NCI-H82 treated with DMSO at 0.1 percent for 48 hours (cell line): Measurements from ENCODE around the gene MFSD12.

Experiments used
- DNase-seq: peaks from one replicate; lab custom pipeline; 2025; ENCODE audit not compliant: unreplicated experiment; lab: John Stamatoyannopoulos, UW

The MFSD12 gene

DNA sequence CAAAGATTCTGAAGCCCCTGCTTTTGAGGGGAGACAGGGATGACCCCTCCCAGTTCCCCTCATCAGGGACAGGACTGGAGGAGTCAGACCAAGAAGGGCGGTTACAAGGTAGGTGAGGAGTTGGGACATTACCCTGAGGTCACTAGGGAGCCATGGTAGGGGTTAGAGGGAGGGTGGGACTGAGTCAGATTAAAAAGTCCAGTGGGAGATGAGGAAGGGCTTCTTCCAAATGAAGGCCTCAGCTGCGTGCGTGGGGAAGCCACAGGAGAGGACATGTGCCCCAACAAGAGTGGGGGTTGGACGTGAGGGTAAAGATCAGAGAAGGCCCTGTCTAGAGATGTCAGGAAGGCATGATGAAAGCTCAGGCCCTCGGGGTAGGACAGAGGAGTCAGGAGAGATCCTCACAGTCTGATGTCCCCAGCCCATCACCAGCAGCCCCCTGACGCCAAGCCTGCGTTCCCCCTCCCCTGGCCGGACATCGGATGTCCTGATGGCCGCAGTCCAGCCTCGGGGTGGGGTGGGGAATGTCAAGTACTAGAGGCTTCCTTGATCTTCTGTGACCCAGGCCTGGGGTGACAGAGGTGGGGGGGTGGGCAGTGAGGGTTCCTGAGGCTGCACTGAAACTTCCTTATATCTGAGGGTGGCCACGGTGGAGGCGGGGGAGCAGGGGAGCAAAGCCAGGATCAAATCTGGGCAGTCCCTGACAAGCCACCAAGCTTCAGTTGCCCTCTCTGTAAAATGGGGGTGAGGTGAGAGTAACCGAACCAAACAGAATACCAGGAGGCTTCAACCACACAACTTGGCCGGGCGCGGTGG, 6.5 kb upstream of the MFSD12 start:
- no peak for DNase-seq

DNA sequence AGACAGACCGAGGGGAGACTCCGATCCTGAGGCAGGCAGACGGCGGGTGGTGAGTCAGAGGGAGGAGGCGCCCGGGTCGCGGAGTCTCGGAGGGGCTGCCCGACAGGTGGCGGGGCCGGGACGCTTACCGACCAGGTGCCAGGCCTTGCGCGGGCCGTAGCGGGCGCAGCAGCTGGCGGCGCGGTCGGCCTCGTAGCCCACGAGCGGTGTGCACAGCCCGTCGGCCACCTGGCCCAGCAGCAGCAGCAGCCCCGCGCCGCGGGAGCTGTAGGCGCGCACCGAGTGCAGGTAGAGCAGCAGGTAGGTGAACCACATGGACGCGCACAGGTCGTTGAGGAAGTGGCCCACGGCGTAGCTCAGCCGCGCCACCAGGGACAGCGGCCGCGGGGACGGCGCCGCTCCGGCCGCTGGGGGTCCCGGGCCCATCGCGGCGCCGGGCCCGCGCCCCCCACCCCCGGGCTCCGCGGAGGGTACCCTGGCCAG, 367 bp downstream of the MFSD12 start:
- DNase-seq = no peak

DNA sequence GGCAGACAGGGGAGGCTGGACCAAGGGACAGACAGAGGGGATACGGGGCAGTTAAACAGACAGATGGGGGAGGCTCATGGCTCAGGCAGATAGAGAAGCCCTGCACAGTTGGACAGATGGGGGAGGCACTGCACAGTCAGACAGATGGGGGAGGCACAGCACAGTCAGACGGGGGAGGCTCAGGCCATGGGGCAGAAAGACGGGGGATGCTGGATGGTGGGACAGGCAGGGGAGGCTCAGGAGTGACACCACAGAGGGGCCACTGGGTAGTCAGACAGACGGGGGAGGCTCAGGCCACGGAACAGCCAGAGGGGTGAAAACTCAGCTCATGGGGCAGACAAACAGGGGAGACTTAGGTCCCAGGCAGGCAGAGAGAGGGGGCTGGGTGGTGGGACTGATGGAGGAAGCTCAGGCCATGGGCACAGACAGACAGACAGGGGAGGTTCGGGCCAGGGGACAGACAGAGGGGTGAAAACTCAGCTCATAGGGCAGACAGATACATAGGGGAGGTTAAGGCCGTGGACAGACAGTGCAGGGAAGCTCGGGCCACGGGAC, 886 bp downstream of the MFSD12 start:
- no peak for DNase-seq

DNA sequence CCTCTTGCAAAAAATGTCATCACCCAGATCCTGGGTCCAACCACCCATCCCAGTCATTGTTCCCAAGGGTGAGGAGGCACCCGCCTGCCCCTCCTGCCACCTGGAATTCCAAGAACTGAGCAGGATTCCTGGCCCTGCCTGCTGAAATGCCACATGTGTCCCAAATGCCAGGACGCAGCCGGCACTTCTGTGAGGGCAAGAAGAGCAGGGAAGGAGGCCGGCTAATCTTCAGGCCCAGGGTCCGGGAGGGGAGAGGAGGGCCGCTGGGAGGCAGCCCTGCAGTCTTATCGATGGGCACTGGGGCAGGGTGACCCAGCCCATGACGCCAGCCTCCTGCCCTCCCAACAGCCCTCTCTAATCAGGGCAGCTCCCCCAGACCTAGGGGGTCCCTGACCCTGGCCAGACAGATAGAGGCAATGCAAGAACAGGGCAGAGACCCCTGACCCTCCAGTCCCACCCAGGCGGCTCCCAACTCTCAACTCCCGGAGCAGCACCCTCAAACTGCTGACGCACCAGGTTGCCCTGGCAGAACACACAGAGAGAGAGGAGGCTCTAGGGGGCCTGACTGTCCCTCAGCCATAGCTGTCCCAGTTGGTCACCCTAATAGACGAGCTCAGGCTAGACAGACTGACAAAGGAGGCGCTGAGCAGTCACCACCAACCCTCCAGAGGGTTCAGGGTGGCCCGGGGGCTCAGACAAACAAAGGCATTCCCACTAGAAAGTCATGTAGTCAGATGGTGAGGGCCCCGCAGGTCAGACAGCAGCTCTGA, 1.5 kb downstream of the MFSD12 start:
- no peak for DNase-seq

DNA sequence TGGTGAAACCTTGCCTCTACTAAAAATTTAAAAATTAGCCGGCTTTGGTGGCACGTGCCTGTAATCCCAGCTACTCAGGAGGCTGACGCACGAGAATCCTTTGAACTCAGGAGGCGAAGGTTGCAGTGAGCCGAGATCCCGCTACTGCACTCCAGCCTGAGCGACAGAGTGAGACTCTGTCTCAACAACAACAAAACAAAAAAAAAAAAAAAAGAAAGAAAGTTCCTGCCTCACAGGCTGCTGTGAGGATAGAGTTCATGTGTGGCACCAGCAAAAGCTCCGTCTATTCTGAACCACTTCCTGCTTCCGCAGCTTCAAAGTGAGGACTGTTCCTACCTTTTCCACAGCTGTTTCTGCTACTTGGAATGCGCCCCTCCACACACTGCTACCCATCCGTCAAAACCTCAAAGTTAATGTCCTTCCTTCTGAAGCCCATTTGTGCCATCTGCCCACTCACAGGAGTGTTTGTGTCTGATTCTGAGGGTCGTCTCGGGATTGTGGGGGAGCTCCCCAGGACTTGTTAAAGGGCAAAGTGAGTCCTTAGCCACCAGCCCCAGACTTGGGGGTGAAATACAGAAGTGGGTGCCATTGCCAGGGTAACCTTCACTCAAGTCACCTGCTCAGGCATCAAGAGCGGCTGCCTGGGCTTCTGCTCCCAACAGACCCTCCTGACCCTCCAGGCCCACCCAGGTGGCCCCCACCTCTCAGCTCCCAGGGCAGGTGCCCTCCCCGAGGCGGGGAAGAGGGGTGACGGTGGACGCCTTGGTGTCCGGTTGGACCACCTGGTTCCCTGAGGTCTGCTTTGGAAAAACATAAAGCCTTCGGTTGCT, 2.9 kb downstream of the MFSD12 start:
- DNase-seq = no peak

DNA sequence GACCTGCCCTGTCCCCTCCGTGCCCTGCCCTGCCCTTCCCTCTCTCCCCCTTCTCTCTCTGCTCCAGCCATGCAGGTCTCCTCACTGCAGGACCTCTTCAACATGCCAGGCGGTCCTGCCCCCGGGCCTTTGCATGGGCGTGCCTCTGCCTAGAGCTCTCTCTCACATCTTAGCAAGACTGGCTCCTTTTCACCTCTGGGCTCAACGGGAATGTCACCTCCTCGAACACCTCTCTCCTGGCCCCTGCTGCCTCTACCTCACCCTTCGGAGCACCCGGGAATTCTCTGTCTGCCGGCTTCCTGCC, 5.6 kb downstream of the MFSD12 start:
- DNase-seq = no peak

DNA sequence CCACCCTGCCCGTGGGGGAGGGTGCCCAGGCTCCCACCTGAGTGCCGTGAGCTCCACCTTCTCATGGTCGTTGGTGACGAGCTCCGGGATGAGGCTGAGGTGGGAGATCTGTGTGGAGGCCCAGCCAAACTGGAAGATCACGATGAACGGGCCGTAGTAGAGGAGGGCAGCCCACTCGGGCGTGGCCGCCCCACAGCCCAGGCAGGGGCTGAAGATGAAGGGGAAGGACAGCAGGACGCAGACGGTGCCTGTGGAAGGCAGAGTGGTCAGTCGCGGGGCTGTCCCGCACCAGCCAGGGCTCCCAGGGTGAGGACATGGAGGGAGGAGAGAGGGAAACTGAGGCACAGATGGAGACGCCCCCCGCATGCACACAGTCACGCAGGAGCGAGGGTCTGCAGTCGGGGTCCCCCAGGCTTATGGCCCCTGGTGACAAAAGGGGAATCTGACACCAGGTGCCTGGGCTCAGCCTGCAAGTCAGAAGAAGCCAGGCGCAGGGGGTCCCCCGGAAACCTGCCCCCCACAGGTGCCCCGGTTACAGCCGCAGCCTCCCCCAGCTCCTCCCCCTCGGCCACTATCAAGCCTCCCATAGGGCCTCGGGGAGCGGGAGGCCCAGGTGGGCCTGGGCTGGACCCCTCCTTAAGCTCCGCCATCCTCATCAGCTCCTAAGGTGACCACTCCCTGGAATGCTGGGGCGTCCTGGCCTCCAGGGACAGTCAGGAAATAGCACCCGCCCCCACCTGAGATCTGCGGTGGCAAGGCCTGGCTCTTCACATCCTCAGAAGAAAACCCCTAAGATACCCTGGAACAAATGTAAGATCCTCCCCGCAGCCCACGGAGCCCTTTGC, 6.2 kb downstream of the MFSD12 start:
- DNase-seq = no peak

DNA sequence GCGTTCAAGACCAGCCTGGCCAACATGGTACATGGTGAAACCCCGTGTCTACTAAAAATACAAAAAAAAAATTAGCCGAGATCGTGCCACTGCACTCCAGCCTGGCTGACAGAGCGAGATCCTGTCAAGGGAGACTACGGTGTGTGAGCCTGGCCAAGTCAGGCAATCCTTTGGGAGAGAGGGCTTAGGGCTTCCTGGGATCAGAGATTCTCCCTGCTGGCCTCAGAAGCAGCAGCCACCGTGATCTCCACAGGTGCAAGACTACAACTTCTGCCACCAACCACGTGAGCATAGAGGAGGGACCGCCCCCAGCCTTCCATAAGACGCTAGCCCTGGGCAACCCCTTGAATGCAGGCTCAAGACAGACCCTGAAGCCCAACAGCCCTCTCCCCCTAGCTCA, 7.6 kb downstream of the MFSD12 start:
- no peak for DNase-seq

DNA sequence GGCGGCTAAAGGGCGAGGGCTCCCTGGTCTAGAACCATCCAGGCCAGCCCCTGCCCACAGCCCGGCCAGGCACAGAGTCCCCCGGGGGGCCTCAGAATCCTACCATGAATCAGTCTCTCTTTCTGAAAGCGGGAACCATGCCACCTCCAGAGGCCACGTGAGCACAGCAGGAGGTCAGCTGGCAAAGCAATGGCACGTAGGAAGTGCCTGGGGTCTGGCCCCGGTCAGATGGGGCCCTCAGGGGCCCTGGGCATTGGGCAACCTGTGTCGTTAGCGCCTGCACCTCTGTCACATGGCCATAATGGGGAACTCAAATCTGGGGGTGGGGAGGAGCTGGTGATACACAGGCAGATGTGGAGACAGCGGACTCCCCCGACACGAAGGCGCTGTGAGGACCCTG, 8.8 kb downstream of the MFSD12 start:
- DNase-seq = no peak

DNA sequence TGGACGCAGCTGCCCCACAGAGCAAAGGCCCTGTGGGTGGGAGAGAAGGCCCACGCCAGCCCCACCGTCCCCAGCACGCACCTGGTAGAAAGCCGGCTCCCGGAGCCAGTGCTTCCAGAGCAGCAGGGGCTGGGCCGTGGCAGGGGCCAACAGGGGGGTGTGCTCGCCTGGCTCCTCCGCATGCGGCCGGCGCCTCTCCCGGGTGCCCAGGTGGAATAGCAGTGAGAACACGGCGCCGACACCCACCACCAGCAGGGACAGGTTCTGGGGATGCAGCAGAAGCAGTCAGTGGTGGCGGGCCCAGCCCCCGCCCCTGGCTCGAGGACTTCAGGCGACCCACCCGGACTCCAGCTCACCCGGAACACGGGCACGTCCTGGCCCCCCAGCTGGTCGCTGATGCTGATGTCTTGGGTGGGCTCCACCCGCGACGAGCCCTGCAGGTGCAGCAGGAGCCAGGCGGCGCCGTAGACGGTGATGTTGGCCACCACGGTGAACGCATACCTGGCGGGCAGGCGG, 9.6 kb downstream of the MFSD12 start:
- DNase-seq = no peak

DNA sequence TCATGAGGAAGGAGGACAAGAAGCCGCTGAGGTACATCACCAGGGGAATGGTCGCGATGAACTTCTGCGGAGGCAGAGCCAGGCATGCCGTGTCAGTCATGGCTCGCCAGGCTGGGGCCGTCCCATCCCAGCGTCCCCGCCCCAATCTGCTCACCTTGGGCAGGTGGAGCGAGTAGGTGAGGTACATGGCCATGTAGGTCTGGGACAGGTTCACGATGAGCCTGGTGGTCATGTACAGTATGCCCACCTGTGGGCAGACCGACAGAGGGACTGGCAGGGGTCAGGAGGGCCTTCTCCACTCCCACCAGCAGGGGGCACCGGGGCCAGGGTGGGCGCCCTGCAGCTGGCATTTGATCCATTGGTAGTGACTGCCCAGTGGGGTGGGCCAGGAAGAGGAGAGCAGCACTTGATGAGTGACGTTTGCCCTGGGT, 10.1 kb downstream of the MFSD12 start:
- no peak for DNase-seq

DNA sequence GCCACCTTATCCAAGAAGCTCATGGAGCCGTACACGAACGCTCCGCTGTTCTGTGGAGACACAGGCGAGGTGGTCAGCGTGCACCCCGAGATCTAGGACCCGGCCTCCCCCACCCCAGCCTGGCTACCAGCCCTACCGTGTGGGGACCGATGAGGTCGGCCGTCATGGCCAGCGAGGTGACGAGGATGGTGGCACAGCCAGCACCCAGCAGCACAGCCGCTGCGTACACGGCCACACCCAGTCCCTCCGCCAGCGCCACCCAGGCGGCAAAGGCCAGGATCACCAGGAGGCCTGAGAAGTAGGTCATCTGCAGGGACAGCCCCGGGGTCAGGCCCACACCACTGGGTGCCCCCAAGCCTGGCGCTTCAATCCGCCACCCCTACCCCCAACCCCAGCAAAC, 11.3 kb downstream of the MFSD12 start:
- DNase-seq = no peak

DNA sequence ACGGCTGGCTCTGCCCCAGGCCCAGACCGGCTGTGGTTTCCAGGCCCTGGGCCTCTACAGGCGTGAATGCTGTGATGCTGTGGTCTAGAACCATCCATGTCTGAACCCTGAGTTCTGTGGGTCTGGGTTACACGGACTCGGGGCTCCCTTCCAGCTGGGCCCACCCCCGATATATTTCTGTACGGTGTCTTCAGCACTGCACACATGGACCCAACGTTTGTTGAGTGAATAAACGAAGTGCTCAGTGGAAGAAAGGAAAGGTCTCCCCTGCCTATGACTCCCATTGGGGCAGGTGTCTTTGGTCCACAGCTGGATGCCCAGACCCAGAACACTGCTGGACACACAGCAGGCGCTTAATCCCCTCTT, 11.7 kb downstream of the MFSD12 start:
- no peak for DNase-seq

DNA sequence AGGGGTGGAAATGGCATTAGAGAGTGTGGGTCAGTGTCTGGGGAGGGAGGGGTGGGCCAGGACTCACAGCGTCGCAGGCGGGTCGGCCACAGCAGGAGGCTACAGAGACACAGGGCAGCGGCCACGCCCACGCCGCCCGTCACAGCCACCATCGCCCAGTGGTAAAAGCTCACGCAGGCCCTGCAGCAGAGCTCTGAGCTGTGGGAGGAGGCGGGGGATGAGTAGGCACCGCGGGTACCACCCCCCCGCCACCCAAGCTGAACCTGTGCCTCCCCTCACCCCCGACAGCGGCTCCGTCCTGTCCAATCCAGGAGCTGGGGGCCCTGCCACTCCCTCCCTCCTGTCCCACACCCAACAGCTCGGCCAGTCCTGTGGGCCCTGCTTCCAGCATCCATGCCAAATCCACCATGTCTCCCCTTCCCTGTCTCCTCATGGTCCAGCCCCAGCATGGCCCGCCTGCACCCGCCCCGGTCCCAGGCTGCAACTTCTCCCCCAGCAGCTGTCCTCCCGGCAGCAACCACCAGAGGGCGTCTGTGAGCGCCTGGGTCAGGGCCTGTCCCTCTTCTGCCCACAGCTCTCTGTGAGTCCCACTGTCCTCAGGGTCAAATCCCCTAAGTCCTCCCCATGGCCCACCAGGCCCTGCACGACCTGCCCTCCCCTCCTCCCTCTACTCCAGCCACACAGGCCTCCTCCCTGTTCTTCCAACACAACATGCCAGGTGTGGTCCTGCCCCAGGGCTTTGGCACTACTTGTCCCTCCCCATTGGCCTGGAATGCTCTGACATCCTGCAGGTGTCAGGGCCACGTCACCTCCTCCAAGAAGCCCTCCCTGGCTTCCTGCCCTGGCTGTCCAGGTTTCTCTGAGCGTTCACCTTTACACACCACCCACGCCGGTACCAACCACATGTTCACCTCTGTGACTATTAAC, 12.4 kb downstream of the MFSD12 start:
- DNase-seq = no peak

DNA sequence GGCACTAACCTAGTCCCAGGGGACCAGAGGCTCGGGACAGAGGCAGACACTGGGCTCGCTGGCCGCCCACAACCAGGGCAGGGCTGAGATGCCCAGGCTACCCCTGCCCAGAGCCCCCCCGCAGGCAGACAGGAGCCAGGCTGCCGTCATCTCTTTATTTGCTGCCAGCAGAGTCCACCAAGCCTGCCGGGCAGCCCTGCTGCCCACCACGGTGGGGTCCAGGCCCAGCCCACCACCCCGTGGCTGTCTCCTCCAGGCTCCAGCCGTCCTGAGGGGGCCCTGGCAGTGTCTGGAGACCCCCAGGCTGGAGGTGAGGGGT, 13.4 kb downstream of the MFSD12 start:
- no peak for DNase-seq

DNA sequence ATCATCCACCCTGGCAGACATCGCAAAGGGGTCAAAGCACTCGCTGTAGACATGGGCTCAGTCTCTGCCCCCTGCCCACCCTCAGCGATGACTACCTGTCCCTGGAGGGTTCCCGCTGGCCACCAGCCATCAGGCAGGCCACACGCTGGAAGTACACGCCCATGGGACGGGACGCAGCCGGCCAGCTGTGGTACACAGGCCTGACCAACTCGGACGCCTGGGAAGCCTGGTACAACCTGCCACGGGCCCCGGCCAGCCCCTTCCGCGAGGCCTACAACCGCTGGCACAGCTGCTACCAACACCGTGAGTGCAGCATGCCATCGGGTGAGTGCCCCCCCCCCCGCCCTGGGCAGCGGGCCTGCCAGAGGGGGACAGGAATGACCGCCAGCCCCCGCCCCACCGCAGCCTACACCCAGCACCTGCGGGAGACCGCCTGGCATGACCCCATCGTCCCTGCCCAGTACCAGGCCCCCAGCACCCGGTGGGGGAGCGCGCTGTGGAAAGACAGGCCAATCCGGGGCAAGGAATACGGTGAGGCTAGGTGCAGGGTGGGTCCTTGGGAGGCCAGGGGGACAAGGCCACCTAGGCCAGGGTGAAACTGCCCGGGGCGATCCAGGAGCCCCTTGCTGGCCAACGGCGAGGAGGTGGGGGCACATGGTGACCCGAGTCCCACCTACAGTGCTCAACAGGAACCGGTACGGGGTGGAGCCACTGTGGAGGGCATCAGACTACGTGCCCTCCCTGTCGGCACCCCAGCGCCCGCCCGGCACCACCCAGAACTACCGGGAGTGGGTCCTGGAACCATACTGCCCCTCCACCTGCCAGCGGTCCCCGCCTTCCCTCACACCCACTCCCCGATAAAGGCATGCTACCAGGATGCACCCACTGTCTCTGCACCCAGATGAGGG, 14.0 kb downstream of the MFSD12 start:
- no peak for DNase-seq

DNA sequence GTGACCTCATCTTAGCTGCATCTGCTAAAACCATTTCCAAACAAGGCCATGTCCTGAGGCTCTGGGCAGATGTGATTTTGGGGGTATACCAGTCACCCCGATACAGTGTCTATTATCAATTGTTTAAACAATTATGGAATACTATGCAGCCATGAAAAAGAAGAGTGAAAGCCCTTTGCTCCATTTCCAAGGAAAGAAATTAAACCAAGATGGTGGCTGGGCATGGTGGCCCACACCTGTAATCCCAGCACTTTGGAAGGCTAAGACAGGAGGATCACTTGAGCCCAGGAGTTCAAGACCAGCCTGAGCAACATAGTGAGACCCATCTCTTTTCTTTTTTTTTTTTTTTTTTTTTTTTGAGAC, 17.6 kb downstream of the MFSD12 start:
- no peak for DNase-seq

DNA sequence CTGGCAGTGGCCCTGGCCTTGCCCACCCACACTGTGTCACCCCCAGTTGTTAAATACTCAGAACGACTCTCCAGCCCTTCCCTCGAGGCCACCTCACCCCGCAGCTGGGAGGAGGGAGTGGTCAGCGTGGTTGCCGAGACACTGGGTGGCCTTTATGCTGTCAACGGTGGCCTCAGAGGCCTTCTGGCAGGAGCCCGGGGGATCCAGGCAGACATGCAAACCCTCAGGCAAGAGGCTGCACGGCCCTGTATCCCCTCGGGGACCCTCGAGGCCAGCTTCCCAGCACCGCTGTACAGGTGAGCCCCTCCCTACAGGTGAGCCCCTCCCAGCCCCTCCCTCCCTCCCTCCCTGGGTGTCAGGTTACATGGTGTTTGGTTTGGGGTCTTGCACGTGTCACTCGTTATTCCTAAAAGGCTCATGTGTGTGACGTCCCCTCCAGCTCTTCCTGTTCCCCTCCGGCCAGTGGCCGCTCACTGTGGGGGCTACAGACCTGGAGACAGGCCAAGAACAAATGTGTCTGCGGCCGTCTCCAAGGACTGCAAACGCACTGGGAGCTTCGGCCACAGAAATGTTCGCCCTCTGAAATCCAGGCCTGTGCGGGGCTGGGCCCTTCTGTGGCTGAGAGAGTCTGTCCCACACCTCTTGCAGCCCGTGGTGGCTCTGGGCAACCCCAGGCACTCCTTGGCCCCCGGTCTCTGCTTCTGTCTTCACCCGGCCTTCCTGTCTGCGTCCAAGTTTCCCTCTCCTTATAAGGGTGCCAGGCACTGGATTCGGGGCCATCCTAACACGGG, 18.2 kb downstream of the MFSD12 start, which contains the start of gene TEKTIP1:
TSS of gene TEKTIP1 (plus strand) at position 210 of the 791 bp plus-strand sequence. CDS start at position 214, 4 bp downstream.
- no peak for DNase-seq
